ENCODE results near the gene CYYR1. TPM values are rescaled to one million over a fixed set of nuclear protein-coding genes. Genes with fewer than 3 reads are reported as not detected.

Gene CYYR1
- total RNA-seq, 4 donors from 2014 or later, result 8.9 to 28.4 (median 13.3) TPM

GRCh38 chr21:26522704-26523103 is 50.4 kb downstream of the CYYR1 start:
- no peak overlapping the region for H3K4me3 ChIP-seq
- H3K9me3 ChIP-seq, result peaks cover 0 to 8% (median 0%) of the 10 kb centered on the region in 3 donors
- no peak overlapping the region for H3K27ac ChIP-seq
- no peaks in the 10 kb centered on the region for H3K36me3 ChIP-seq
- H3K27me3 ChIP-seq, result no peaks in the 10 kb centered on the region
- WGBS, 2 donors (ENCODE audit: low coverage in 1 of 2), result 51 to 63% methylated on average over 7 of the region's 7 CpGs
- H3K4me1 ChIP-seq, result no peaks in the 10 kb centered on the region
- no peak for ATAC-seq
- no peak for TF ChIP-seq CTCF (IDR thresholded peaks at IDR 0.05)
- TF ChIP-seq POLR2AphosphoS5 (IDR thresholded peaks at IDR 0.05), result no peak
- no peak for TF ChIP-seq EP300 (IDR thresholded peaks at IDR 0.05)
- no peak for TF ChIP-seq POLR2A (IDR thresholded peaks at IDR 0.05)

- no peak overlapping the region for H3K27ac ChIP-seq
- no peaks in the 10 kb centered on the region for H3K27me3 ChIP-seq
- no peak overlapping the region for H3K4me3 ChIP-seq
- H3K4me1 ChIP-seq, result no peaks in the 10 kb centered on the region
- TF ChIP-seq CTCF (IDR thresholded peaks at IDR 0.05) (no peak), POLR2AphosphoS5 (IDR thresholded peaks at IDR 0.05) (no peak), EP300 (IDR thresholded peaks at IDR 0.05) (no peak), POLR2A (IDR thresholded peaks at IDR 0.05) (no peak)
- peaks cover 0 to 9% (median 0%) of the 10 kb centered on the region in 3 donors for H3K9me3 ChIP-seq
- 100% methylated on average over 1 of the region's 1 CpG; no CpG with 5 or more reads in 1 of the 2 donors for WGBS, 2 donors (ENCODE audit: low coverage in 1 of 2)
- ATAC-seq, result no peak
- H3K36me3 ChIP-seq, result no peaks in the 10 kb centered on the region
Measured at GRCh38 chr21:26519142-26519541, 53.9 kb downstream of the CYYR1 start.

GRCh38 chr21:26515257-26515656 is 57.8 kb downstream of the CYYR1 start:
- no peak overlapping the region for H3K4me3 ChIP-seq
- H3K27ac ChIP-seq, result no peak overlapping the region
- WGBS, 2 donors (ENCODE audit: low coverage in 1 of 2), result 88 to 100% methylated on average over 3 of the region's 3 CpGs
- H3K4me1 ChIP-seq, result no peaks in the 10 kb centered on the region
- no peaks in the 10 kb centered on the region for H3K36me3 ChIP-seq
- no peaks in the 10 kb centered on the region for H3K27me3 ChIP-seq
- peaks cover 0 to 9% (median 0%) of the 10 kb centered on the region in 3 donors for H3K9me3 ChIP-seq
- no peak for ATAC-seq
- TF ChIP-seq EP300 (IDR thresholded peaks at IDR 0.05) (no peak), POLR2AphosphoS5 (IDR thresholded peaks at IDR 0.05) (no peak), CTCF (IDR thresholded peaks at IDR 0.05) (no peak), POLR2A (IDR thresholded peaks at IDR 0.05) (no peak)

GRCh38 chr21:26513212-26513611 is 59.9 kb downstream of the CYYR1 start:
- ATAC-seq, result no peak
- Histone ChIP-seq H3K9me3 (peaks cover 0 to 6% (median 0%) of the 10 kb centered on the region in 3 donors), H3K4me3 (no peak overlapping the region), H3K27ac (no peak overlapping the region), H3K4me1 (no peaks in the 10 kb centered on the region), H3K27me3 (no peaks in the 10 kb centered on the region), H3K36me3 (no peaks in the 10 kb centered on the region)
- WGBS, 2 donors (ENCODE audit: low coverage in 1 of 2), result 82% methylated on average over 1 of the region's 1 CpG; no CpG with 5 or more reads in 1 of the 2 donors
- TF ChIP-seq EP300 (IDR thresholded peaks at IDR 0.05), result no peak
- no peak for TF ChIP-seq CTCF (IDR thresholded peaks at IDR 0.05)
- TF ChIP-seq POLR2AphosphoS5 (IDR thresholded peaks at IDR 0.05), result no peak

GRCh38 chr21:26512664-26513063 is 60.4 kb downstream of the CYYR1 start:
- Histone ChIP-seq H3K27ac (no peak overlapping the region), H3K4me3 (no peak overlapping the region), H3K9me3 (peaks cover 0 to under 1% (median 0%) of the 10 kb centered on the region in 3 donors), H3K36me3 (no peaks in the 10 kb centered on the region), H3K4me1 (no peaks in the 10 kb centered on the region), H3K27me3 (no peaks in the 10 kb centered on the region)
- no peak for ATAC-seq
- no peak for TF ChIP-seq CTCF (IDR thresholded peaks at IDR 0.05)
- TF ChIP-seq EP300 (IDR thresholded peaks at IDR 0.05), result no peak
- TF ChIP-seq POLR2AphosphoS5 (IDR thresholded peaks at IDR 0.05), result no peak
- TF ChIP-seq POLR2A (IDR thresholded peaks at IDR 0.05), result no peak
- 55 to 56% methylated on average over 4 to 5 of the region's 5 CpGs for WGBS, 2 donors (ENCODE audit: low coverage in 1 of 2)

All from gastroesophageal sphincter (tissue), 4 donors.